ENCODE data around the gene PRRX2.
"Not testable (repeated sequence)": the region's sequence is repeated elsewhere in the genome, so short reads cannot be mapped to it uniquely, and the experiment has no call there.

Gene PRRX2

GRCh38 chr9:129655154-129655553 is 10.3 kb upstream of the PRRX2 start:
- no peak for DNase-seq

GRCh38 chr9:129655696-129656095 is 9.8 kb upstream of the PRRX2 start:
- DNase-seq, result no peak

GRCh38 chr9:129656795-129657390 is 8.6 kb upstream of the PRRX2 start:
- DNase-seq, result no peak

GRCh38 chr9:129661029-129661428 is 4.4 kb upstream of the PRRX2 start:
- no peak for DNase-seq

GRCh38 chr9:129662239-129662638 is 3.2 kb upstream of the PRRX2 start:
- DNase-seq, result not testable (repeated sequence)

- no peak for DNase-seq
Observed at GRCh38 chr9:129664746-129665388, 580 bp upstream of the PRRX2 start.

GRCh38 chr9:129665814-129666520 is 520 bp downstream of the PRRX2 start:
- no peak for DNase-seq

- no peak for DNase-seq
Observed at GRCh38 chr9:129666575-129666974, 1.1 kb downstream of the PRRX2 start.

GRCh38 chr9:129667378-129667777 is 1.9 kb downstream of the PRRX2 start:
- DNase-seq, result no peak

GRCh38 chr9:129667850-129668249 is 2.4 kb downstream of the PRRX2 start:
- DNase-seq, result no peak

- no peak for DNase-seq
Observed at GRCh38 chr9:129669141-129669718, 3.8 kb downstream of the PRRX2 start.

- no peak for DNase-seq
Observed at GRCh38 chr9:129669946-129670345, 4.5 kb downstream of the PRRX2 start.

- DNase-seq, result no peak
Observed at GRCh38 chr9:129671065-129671464, 5.6 kb downstream of the PRRX2 start.

- DNase-seq, result no peak
Observed at GRCh38 chr9:129671519-129671918, 6.1 kb downstream of the PRRX2 start.

GRCh38 chr9:129672702-129673101 is 7.3 kb downstream of the PRRX2 start:
- DNase-seq, result no peak

GRCh38 chr9:129673602-129674001 is 8.2 kb downstream of the PRRX2 start:
- no peak for DNase-seq

GRCh38 chr9:129674229-129674628 is 8.8 kb downstream of the PRRX2 start:
- DNase-seq, result no peak

GRCh38 chr9:129675620-129676019 is 10.2 kb downstream of the PRRX2 start:
- DNase-seq, result peak; percentile 3

- DNase-seq, result no peak
Observed at GRCh38 chr9:129676287-129676686, 10.8 kb downstream of the PRRX2 start.

- DNase-seq, result no peak
Observed at GRCh38 chr9:129676975-129677374, 11.5 kb downstream of the PRRX2 start.

GRCh38 chr9:129677456-129677855 is 12.0 kb downstream of the PRRX2 start:
- DNase-seq, result no peak

- DNase-seq, result no peak
Observed at GRCh38 chr9:129678844-129679243, 13.4 kb downstream of the PRRX2 start.

GRCh38 chr9:129679537-129679936 is 14.1 kb downstream of the PRRX2 start:
- no peak for DNase-seq

- no peak for DNase-seq
Observed at GRCh38 chr9:129681924-129682323, 16.5 kb downstream of the PRRX2 start.
